Suprapubic skin (tissue), 4 donors: Measurements from ENCODE around the gene IP6K2.

Experiments used
- CTCF ChIP-seq, 2 donors: fragments of 200-600 bp in 1 of 2; fragments of 450-650 bp in 1 of 2; sonication (generic) in 1 of 2; IDR thresholded peaks; one replicate each; pipeline ENCODE4 v1.5.1; 2016 to 2019; ENCODE audit warnings: antibody characterized with exemption in 2 of 2, mild to moderate bottlenecking in 1 of 2, moderate library complexity in 1 of 2
- POLR2A ChIP-seq, 2 donors: fragments of 450-650 bp; IDR thresholded peaks; one replicate each; pipeline ENCODE4 v1.6.1; 2017; ENCODE audit warnings: antibody characterized with exemption in 2 of 2, mild to moderate bottlenecking in 2 of 2, moderate library complexity in 2 of 2
- POLR2AphosphoS5 ChIP-seq, 3 donors: sonication (generic); formaldehyde crosslinking; IDR thresholded peaks; one replicate each; pipeline ENCODE4 v1.6.1; 2017; ENCODE audit warnings: antibody characterized with exemption in 3 of 3

GRCh38 chr3:48656841-48657281 is 60.2 kb downstream of the IP6K2 start:
- TF ChIP-seq CTCF (IDR thresholded peaks at IDR 0.05) (no peak), POLR2AphosphoS5 (IDR thresholded peaks at IDR 0.05) (no peak), POLR2A (IDR thresholded peaks at IDR 0.05) (no peak)
